Lower lobe of right lung (tissue), 2 donors: ENCODE results near the gene ICA1L. TPM values are rescaled to one million over a fixed set of nuclear protein-coding genes. Genes with fewer than 3 reads are reported as not detected.

Experiments
- ATAC-seq, 2 donors: fragments of 200-7000 bp; cut with Tn5 transposase; one replicate each; pipeline ENCODE4 v1.9.1; 2020 to 2022; ENCODE audit warnings: mild to moderate bottlenecking in 2 of 2, moderate library complexity in 2 of 2
- DNase-seq: peaks from one replicate; pipeline ENCODE4 v3.0.0-alpha.2; 2020
- H3K27ac ChIP-seq: fragments of 200-600 bp; one replicate; pipeline ENCODE4 v1.8.0; 2022
- H3K27me3 ChIP-seq: fragments of 200-600 bp; one replicate; pipeline ENCODE4 v1.8.0; 2022; ENCODE audit warnings: low read depth
- H3K36me3 ChIP-seq: fragments of 200-600 bp; one replicate; pipeline ENCODE4 v1.8.0; 2022; ENCODE audit warnings: mild to moderate bottlenecking
- H3K4me1 ChIP-seq: fragments of 200-600 bp; one replicate; pipeline ENCODE4 v1.8.0; 2022
- H3K4me3 ChIP-seq: fragments of 200-600 bp; one replicate; pipeline ENCODE4 v1.8.0; 2022; ENCODE audit warnings: mild to moderate bottlenecking
- H3K9me3 ChIP-seq: fragments of 200-600 bp; one replicate; pipeline ENCODE4 v1.8.0; 2022
- CTCF ChIP-seq: fragments of 200-600 bp; IDR thresholded peaks from one replicate; pipeline ENCODE4 v1.8.0; 2022; ENCODE audit warnings: antibody characterized with exemption, mild to moderate bottlenecking
- intact Hi-C: fragments of 100-400 bp; cut with DNase I; formaldehyde crosslinking; loops from one replicate; pipeline ENCODE4 v1.11.0; 2022
- total RNA-seq: library from RNA; stranded (reverse); fragmentation: NEBNext Ultra II Directional; extraction: Animal tissue kit (Norgen Biotek cat#: 25700); gene quantifications from one replicate; pipeline ENCODE4 v1.2.1, GENCODE V29; 2021
- donor health status: DM: no; HTN: yes; CAD: no; lungs with severe emphysema.

The ICA1L gene
- total RNA-seq, 1 donor from 2014 or later, result 5.6 TPM

- no peak for TF ChIP-seq CTCF
- no peak overlapping the region for H3K27ac ChIP-seq
- no peaks in the 10 kb centered on the region for H3K9me3 ChIP-seq
- no peak for DNase-seq
- H3K36me3 ChIP-seq, result no peaks in the 10 kb centered on the region
- ATAC-seq, result no peak
- H3K4me1 ChIP-seq, result no peaks in the 10 kb centered on the region
- no peak overlapping the region for H3K4me3 ChIP-seq
- intact Hi-C loops, result no loop called here
- no peaks in the 10 kb centered on the region for H3K27me3 ChIP-seq
Observed at GRCh38 chr2:202818321-202818720, 53.2 kb downstream of the ICA1L start.

GRCh38 chr2:202817771-202818170, 53.8 kb downstream of the ICA1L start:
- intact Hi-C loops, result no loop called here

GRCh38 chr2:202815548-202816360, 55.8 kb downstream of the ICA1L start:
- Histone ChIP-seq H3K4me3 (no peak overlapping the region), H3K36me3 (no peaks in the 10 kb centered on the region), H3K4me1 (no peaks in the 10 kb centered on the region), H3K27me3 (no peaks in the 10 kb centered on the region), H3K27ac (no peak overlapping the region), H3K9me3 (no peaks in the 10 kb centered on the region)
- no peak for DNase-seq
- TF ChIP-seq CTCF, result no peak
- ATAC-seq, result no peak
- intact Hi-C loops, result no loop called here

More at GRCh38 chr2:202817771-202818170, 53.8 kb downstream of the ICA1L start:
- no peak for TF ChIP-seq CTCF
- H3K36me3 ChIP-seq, result no peaks in the 10 kb centered on the region
- H3K4me3 ChIP-seq, result no peak overlapping the region
- ATAC-seq, result no peak
- H3K9me3 ChIP-seq, result no peaks in the 10 kb centered on the region
- no peak overlapping the region for H3K27ac ChIP-seq
- no peak for DNase-seq
- no peaks in the 10 kb centered on the region for H3K4me1 ChIP-seq
- no peaks in the 10 kb centered on the region for H3K27me3 ChIP-seq

GRCh38 chr2:202814226-202814625, 57.3 kb downstream of the ICA1L start:
- ATAC-seq, result no peak
- Histone ChIP-seq H3K9me3 (no peaks in the 10 kb centered on the region), H3K4me3 (no peak overlapping the region), H3K27ac (no peak overlapping the region), H3K4me1 (no peaks in the 10 kb centered on the region), H3K27me3 (no peaks in the 10 kb centered on the region), H3K36me3 (no peaks in the 10 kb centered on the region)
- DNase-seq, result no peak
- intact Hi-C loops, result no loop called here
- TF ChIP-seq CTCF, result no peak

GRCh38 chr2:202813387-202813786, 58.2 kb downstream of the ICA1L start:
- intact Hi-C loops, result no loop called here

More at GRCh38 chr2:202813387-202813786, 58.2 kb downstream of the ICA1L start:
- Histone ChIP-seq H3K4me3 (no peak overlapping the region), H3K27ac (no peak overlapping the region), H3K36me3 (no peaks in the 10 kb centered on the region), H3K4me1 (no peaks in the 10 kb centered on the region), H3K27me3 (no peaks in the 10 kb centered on the region), H3K9me3 (no peaks in the 10 kb centered on the region)
- ATAC-seq (no peak), DNase-seq (no peak)
- TF ChIP-seq CTCF, result no peak
